A549 treated with CORT108297 at 1 μM for 4 hours (cell line): Measurements from ENCODE around the gene GABRA6. TPM values are rescaled to one million over a fixed set of nuclear protein-coding genes. Genes with fewer than 3 reads are reported as not detected.

Source experiments
- total RNA-seq: library from RNA; stranded (reverse); fragments of 200-300 nt; extraction: Qiagen RNA extraction; gene quantifications from 5 replicates; pipeline ENCODE4 v1.2.3, GENCODE V29; 2022

Gene GABRA6
- total RNA-seq: not detected in 5 replicates

DNA sequence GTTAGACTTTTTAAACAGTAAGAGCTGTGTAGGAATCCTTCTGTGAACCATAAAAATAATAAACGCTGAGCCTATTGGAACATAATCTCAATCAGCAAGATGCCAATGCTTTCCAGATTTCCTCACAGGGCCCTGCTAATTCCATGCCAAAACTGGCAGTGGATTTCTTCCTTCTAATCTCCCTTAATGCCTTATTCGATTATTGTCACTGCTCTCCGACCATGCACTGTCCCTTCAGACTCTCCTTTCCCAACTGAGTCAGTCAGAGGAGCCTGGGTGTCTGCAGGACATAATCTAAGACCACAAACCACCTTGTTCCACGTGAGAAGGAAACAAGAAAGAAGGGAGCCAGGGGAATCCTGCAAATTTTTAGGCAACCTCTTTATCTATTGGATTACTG lies at the start of gene GABRA6:
Gene GABRA6 (plus strand): TSS at position 261 of the 400 bp plus-strand sequence. CDS start 269 bp downstream, outside the sequence.

Other genes starting within 250 kb of the GABRA6 start
- gene GABRB2, start 139.0 kb upstream of the GABRA6 start, total RNA-seq: not detected in 5 replicates
- not detected in 5 replicates for gene GABRA1, start 162.4 kb downstream of the GABRA6 start, total RNA-seq